Gastroesophageal sphincter (tissue), 3 donors: ENCODE results near the gene AKT3.

Source experiments
- POLR2A ChIP-seq, 2 donors: fragments of 450-650 bp; IDR thresholded peaks; one replicate each; pipeline ENCODE4 v1.6.1; 2017; ENCODE audit warnings: antibody characterized with exemption in 2 of 2, mild to moderate bottlenecking in 2 of 2, moderate library complexity in 1 of 2
- POLR2AphosphoS5 ChIP-seq: sonication (generic); formaldehyde crosslinking; IDR thresholded peaks from one replicate; pipeline ENCODE4 v1.6.1; 2017; ENCODE audit warnings: antibody characterized with exemption
- TF ChIP-seq, protein P1 (sequence below), 4 experiments: fragments of 200-600 bp in 2 of 4; fragments of 450-650 bp in 2 of 4; sonication (generic) in 1 of 4; IDR thresholded peaks; one replicate each; pipeline ENCODE4 v1.5.1; 2017 to 2019; ENCODE audit warnings: antibody characterized with exemption in 4 of 4, mild to moderate bottlenecking in 2 of 4, moderate library complexity in 2 of 4

DNA sequence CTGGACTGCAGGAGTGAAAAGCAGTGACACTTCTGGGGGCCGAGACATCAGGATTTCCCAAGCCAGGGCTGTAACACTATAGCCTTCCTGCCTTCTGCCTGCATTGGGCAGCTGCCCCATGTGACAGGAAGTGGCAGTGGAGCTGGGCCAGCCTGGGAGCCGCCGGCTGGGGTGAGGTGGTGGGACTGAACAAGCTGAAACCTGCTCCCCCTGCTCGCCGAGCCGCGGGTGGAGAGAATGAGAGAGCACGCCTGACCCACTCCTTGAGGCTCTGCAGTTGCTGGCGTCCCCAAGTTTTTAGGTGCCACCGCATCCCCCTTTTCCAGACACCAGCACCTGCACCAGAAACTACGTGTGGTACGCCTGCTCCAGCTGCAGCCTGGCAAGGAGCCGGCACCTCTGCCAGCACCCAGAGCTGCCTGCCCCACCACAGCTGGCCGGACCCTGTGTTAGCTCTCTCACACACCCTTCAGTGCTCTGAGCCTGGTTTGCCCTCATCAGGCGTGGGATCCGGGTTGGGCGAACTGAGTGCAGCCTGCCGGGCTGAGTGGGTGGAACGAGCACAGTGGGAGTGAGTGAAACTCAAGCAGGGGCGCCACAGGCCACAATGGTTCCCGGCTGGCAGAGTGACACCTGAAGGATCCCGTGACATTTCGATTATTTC is 119.4 kb downstream of the AKT3 start:
- no peak for TF ChIP-seq POLR2AphosphoS5
- TF ChIP-seq POLR2A (IDR thresholded peaks at IDR 0.05), result no peak
- TF ChIP-seq, protein P1, sequence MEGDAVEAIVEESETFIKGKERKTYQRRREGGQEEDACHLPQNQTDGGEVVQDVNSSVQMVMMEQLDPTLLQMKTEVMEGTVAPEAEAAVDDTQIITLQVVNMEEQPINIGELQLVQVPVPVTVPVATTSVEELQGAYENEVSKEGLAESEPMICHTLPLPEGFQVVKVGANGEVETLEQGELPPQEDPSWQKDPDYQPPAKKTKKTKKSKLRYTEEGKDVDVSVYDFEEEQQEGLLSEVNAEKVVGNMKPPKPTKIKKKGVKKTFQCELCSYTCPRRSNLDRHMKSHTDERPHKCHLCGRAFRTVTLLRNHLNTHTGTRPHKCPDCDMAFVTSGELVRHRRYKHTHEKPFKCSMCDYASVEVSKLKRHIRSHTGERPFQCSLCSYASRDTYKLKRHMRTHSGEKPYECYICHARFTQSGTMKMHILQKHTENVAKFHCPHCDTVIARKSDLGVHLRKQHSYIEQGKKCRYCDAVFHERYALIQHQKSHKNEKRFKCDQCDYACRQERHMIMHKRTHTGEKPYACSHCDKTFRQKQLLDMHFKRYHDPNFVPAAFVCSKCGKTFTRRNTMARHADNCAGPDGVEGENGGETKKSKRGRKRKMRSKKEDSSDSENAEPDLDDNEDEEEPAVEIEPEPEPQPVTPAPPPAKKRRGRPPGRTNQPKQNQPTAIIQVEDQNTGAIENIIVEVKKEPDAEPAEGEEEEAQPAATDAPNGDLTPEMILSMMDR (IDR thresholded peaks at IDR 0.05), result no peak
